Activated CD4-positive, alpha-beta T cell treated with anti-CD3 and anti-CD28 coated beads, Interleukin-2, amount 50 U/mL, for 24 hours (primary cell): ENCODE data around the gene SAPCD1.

Experiments
- DNase-seq, 2 donors: peaks; one replicate each; pipeline ENCODE4 v3.0.0-alpha.2; 2020; ENCODE audit warnings: low read depth in 1 of 2, low spot score in 1 of 2

The SAPCD1 gene

DNA sequence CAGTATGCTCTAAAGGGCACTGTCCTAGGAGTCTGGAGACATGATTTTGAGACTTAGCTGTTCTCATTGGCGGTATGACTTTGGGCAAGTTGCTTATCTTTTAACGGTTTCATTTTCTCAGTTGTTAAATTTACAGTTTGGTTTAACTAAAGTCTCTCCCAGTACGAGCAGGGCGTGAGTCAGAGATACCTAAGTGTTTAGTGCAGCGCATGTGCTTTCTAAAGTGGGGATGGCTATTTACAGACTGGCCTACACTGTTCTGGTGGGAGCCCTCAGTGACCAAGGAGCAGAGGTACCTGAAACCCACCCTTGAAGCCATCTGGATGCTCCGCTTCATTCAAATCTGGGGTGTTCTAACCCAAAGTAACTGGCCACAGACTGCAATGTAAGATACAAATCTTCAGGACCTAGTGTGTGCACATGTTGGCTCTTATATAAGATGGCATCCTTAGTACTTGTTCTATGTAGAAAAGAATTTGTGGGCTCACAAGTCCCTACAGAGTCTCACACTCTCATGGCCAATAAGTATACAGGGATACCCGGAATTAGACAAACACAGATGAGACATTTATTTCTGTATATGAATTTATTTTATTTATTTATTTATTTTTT is 11.9 kb upstream of the SAPCD1 start:
- no peak for DNase-seq

DNA sequence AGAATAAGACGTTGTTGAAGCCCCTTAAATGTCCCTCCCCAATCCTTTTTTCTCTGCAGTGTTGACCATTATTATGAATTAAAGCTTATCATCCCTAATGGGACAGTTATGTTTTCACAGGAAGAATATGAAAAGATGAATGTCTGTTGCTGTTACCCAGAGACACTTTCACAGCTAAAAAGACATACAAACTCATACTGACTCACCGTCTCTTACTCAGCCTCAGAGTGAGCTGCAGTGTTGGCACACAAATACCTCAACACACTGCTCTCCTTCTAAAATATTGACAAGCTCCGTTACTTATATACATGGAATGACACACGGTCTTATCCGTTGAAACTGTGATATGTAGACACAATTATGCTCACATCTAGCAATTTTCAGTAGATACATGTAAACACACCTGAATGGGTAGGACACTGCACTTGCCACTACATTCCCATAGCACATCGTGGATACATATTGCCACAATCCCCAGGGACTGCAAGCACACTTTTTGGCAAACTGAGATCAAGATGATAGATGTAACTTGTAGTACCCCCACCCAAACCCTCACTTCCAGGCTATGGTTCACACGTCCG is 9.6 kb upstream of the SAPCD1 start:
- DNase-seq: no peak

DNA sequence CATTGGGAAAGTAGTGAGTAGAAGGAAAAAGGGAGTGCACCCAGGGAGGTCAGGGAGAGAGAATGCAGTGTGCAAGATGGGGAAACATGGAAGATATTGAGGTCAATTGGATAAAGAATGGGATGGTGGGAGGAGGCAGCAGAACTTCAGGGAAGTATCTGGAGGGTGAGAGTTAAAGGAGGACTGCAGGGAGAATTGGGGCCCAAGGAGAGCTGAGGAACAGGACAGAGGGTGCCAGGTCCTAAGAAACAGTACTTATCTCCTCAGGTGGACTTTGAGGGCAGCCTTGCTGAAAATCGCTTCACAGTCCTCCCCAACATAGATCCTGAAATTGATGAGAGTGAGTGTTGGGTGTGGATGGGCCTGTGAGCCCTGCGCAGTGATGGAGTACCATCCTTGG is 4.2 kb upstream of the SAPCD1 start:
- DNase-seq: no peak

DNA sequence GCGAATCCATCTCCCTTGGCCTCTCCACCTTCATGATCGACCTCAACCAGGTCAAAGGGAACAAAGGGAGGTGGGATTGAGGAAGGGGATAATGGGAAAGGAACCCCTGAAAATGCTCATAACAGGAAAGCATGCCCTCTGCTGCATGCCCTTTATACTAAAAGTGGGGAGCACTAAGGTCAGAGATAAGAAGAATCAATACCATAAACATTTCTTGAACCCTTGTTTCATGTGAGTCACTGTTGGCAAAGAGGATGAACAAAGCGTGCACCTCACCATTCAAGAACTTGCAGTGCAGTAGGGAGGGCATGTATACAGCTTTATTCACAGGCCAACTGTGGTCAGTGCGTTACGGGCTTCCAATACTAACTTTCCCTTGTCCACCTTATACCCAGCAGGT is 1.7 kb upstream of the SAPCD1 start:
- DNase-seq: no peak

DNA sequence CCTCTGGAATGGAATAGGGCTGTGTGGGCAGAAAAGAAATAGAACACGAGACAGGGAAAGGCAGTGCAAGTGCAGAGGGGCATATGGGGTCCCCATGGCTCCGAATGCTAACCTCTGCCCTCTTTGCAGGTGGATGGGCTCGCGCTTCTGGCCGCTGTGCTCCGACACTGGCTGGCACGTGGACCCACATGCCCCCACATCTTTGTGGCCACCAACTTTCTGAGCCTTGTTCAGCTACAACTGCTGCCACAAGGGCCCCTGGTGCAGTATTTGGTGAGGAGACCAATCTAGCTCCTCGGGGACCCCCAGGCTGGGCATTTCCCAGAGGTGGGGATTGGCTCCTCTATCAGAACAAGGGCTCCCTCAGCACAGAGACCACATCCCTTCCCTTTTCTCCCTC is 1.1 kb upstream of the SAPCD1 start:
- DNase-seq: no peak

DNA sequence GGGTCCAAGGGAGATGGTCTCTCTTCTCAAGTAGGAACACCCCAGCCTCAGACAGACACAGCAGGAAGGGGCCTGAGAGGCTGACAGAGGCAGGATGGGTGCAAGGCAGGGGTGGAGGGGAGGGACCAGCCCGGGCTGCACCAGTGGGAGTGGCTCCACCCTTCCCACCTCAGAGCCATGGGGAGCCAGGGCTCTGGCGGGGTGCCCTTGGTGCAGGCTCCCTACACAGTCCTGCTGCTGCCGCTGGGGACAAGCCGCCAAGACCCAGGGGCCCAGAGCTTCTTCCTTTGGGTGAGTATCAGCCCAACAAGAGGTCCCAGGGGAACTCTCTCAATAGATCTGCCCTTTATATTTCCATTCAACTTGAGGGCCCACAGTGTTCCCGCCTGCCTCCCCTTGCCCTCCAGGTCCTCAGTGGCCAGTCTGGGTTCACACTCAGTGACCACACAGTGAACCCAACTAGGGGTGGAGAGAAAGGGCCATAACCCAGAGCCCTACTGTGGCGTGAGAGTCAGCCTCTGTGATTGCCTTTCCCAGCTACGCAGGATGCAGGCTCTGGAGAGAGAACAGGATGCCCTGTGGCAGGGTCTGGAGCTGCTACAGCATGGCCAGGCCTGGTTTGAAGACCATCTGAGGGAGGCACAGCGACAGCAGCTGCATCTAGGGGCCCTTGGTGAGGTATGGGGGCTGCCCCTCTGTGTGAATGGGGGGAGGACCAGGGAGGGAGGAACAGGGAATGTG is 592 bp downstream of the SAPCD1 start:
- no peak for DNase-seq

DNA sequence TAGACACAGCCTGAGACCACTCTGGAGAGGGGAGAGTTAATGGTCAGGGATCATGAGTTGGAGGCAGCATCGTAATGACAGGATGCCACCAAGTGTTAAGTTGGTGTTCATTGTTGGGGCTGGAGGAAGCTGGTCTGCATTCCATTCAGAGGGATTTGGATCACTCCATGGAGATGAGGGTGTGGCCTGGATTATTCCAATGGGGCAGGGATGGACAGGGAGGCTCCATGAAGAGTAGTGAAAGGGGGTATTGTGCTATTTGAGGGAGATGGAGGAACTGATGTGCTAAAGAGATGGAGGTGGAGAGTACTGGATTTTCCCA is 1.1 kb downstream of the SAPCD1 start:
- no peak for DNase-seq

DNA sequence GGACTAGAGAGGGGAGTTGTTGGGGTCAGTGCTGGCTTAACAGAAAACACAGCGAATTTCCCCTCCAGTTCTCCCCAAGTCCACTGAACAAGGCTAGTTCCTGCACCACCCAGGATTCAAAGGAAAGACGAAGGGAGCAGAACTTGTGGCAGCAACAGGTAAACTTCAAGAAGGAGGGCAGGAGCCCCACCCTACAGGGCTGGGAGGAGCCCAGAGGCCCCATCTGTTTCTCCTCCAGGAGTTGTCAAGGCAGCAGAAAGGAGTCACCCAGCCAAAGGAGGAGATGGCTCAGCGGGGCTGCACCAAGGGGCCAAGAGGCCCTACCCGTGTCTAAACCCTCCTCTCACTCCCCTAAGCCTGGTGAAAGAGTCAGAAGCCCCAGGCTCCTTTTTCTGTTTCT is 1.7 kb downstream of the SAPCD1 start:
- no peak for DNase-seq

DNA sequence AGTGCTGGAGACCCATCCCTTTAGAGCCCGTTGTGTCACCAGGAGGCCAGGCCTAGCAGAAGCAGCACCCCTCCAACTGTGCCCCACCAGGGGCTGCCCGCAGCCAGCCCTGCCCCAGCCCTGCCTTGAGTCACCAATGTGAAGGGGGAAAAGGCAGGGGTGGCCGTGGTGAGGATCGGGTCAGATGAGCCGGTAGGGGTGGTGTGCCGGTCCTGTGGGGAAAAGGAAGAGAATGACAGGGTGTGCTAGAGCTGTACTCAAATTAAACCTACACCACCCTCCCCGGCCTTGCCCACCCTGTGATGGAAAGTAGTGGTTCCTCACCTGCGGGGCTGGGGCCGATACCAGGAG is 3.1 kb downstream of the SAPCD1 start:
- no peak for DNase-seq

DNA sequence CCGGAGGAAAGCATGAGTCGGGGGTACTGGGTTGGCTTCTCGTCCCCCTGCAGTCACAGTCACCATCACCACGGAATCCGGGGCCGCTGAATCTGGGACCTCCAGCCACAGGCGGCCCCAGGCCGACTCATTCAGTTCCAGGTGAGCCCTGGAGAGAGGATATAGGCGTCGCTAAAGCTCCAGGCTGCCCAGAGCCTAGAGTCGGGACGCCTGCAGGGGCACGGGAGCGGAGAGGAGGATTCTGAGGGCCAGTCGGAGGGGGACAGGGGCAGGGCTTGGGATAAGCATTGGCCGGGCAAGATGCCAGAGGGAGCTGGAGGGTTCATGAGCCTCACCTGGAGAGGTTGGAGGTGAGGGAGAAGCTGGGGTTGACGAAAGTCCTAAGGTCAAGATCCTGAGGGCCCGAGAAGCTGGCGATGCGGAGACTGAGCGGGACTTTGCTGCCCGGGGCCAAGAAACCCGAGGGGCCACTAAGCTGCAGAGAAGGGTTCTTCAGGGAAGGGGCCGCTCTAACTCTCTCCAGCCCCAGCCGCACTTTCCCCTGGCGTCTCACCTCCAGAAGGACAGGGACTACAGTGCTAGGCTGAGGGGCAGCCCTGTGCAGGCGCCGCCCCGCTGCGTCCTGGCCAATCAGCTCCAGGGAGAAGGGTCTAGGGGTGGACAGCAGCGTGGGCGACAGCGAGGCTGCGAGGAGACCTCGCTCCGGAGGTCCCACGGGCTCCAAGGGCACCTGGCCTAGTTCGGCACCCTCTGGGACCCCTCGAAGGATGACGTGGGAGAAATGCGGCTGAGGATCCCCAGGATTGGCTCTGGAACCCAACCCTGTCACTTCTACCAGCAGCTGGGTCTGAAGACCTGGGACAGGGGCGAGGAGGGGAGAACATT is 3.7 kb downstream of the SAPCD1 start:
- no peak for DNase-seq

DNA sequence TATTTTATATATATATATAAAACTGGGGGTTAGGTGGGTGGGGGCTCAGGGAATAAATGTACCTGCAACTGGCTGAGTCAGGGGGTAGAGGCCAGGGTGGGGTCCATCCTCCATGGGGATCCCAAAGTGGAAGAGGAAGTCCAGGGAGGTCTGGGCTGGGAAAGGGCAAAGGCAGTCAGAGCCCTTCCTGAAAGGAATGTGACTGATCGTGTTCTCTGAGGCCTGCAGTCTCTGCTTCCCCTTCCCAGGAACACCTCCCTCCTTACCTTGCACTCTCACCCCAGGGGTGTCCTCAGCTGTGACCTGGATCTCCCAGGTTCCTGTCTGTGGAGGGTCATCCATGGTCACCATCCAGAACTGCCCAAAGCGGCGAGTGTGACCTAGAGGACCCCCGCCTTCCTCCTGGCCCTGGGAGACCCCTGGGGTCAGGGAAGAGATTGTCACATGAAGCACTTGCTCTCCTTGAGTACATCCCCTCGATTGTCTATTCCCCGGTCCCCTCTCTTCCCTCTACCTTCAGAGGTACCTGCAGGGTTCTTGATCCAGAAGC is 4.7 kb downstream of the SAPCD1 start:
- no peak for DNase-seq

DNA sequence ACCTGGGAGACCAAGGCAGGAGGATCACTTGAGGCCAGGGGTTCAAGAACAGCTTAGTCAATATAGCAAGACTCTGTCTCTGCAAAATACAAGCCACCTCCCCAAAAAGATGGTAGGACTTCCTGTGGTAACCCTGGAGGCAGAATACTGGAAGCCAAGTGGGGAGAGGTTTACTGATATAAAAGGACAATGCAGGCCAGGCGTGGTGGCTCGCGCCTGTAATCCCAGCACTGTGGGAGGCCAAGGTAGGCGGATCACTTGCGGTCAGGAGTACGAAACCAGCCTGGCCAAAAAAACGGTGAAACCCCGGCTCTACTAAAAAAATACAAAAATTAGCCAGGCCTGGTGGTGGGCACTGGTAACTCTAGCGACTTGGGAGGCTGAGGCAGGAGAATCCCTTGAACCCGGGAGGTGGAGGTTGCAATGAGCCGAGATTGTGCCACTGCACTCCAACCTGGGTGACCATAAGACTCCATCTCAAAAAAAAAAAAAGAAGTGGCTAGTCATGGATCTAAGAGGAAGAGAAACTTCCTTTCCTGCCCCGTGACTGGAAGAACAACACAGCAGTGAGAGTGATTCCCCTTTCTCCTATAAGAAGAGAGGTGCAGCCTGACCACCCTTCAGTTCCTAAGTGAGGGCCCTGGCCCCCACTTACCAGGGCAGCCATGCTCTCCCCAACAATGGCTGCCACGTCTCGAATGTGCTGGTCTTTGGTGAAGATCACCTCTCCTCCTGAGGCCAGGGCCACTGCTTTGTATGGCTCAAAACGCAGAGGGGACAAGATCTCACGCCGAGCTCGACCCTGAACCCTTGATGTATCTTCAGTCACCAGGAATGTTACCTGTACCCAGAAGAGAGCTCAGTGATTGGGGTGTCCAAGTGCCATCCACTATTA is 6.2 kb downstream of the SAPCD1 start:
- no peak for DNase-seq

DNA sequence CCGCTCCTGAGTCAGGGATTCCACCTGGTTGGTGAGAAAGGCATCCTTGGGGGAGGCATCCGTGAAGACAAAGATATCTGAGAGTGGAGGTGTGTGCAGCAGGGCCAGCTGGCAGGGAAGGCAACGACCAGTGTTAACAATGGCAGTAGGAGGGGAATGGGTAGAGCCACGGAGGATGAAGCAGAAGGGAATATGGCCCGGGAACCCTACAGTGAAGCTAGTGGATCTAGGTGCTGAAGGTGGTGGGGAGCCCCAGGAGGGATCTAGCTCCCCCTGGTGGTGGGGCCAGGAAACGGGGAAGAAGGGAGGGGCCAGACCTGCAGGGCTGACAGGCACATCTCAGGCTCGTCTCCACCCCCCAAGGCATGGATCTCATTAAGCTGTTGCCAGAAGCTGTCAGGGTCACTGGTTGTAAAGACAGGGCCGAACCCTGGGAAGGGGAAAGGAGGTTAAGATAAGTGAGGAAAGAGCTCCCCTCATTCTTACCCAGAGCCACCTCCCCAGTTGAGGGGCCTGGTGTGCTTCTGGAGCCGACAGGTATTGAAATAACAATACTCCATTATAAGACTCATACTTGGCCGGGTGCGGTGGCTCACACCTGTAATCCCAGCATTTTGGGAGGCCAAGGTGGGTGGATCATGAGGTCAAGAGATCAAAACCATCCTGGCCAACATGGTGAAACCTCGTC is 7.4 kb downstream of the SAPCD1 start:
- peak; percentile 69 to 76 for DNase-seq

DNA sequence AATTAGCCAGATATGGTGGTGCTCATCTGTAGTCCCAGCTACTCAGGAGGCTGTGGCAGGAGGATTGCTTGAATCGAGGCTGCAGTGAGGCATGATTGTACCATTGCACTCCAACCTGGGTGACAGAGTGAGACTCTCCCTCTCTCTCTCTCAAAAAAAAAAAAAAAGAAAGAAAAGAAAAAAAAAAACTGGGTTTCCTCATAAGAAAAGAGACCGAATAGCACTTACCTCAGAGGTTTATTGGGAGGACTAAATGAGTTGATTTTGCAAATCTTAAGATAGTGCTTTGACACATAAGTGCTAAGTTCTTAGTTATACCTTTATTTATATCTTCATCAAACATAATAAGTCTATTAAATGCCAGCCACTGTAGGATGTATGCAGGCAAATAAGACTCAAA is 8.4 kb downstream of the SAPCD1 start:
- no peak for DNase-seq

DNA sequence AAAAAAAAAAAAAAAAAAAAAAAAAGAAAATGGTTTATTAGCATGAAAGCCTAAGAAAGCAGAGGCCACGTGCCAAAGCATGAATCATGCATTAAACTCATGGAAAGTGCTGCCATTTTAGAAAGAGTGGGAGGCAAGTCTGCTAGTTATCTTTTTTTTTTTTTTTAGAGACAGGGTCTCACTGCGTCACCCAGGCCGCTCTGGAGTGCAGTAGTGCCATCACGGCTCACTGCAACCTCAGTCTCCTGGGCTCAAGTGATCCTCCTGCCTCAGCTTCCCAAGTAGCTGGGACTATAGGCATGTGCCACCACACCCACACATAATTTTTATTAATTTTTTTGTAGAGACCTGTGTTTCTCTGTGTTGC is 9.5 kb downstream of the SAPCD1 start:
- DNase-seq: peak in 1 of 2 donors; percentile 40

DNA sequence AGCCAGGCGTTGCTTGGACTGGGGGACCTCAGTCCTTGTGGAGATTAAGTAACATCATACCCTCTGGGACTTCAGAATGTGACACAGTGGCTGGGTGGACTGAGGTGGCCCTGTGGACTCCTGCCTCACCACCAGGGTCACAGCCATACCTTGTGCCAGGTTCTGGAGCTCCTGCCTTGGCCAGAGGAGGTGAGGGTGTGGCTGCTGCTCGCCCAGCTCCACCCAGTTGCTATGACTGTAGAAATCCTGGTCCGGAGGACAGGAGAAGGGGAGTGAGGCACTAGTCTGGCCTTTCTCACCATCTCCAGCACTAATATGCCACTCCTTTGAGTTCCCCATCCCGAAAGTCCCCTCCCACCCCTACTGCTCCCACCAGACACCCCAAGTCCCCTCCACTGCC is 12.7 kb downstream of the SAPCD1 start:
- DNase-seq: no peak

DNA sequence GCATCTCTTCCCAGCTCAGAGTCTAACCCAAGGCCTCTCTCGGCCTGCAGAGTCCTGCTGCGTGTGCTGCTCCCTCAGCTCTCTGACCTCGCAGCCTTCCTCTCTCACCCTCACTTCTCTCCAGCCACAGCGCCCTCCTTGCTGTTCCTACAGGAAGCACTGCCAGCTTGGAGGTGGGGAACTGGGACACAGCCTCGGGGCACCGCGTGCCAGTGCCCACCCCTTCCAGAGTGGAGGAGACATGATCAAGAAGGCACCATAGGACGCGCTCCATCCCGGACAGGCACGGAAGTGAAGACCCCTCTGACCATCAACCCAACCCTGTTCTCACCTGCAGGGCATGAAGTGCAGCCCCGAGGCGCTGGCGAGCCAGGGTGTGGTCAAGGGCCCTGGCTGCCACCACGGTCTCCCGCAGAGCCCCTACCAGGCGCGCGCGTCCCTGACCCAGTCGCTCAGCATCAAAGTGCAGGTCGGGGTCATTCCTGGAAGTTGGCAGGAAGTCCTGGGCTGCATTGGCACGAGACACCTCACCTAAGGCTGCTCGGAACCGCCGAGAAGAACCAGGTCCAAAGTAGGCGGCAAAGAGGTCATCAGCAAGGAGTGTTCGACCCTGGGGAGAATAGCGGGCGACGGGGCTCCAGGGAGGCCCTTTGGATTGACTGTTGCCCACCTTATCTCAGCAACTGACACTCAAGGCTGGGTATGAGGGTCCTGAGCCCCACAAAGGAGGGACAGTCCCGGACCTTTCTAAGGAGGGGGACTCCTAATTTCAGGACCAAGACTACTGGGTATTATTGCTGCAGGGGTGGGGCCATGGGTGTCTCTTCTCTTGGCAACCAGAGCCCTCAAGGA is 13.4 kb downstream of the SAPCD1 start:
- DNase-seq: no peak

DNA sequence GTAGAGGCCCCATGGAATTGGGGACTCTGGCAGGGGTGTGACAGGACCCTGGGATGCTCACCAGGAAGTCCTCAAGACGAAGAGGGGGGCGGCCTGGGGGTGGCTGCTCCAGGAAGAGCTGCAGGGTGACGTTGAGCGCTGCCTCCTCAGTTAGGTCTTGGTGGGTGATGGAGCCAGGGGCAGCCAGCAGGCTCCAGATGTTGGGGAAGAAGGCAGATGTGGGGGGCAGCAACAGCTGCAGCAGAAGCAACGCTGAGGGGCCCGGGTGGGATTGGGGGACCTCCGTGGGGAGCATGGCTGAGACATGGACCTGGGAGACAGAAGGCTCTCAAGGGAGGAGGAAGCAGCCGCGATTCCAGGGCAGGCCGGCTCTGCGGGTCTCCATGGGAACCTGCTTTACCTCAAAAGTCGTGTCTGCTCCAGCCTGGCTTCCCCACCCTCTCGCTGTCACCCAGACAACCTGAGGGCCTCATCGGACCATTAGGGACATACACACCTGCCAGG is 14.1 kb downstream of the SAPCD1 start:
- DNase-seq: no peak
